Stimulated activated CD8-positive, alpha-beta memory T cell treated with anti-CD3 and anti-CD28 coated beads, Interleukin-12 subunit alpha, Interleukin-12 subunit beta, amount 100 ng/mL, for 1 hour (primary cell): ENCODE measurements around the gene ADCYAP1R1.

Experiments used
- DNase-seq: peaks from one replicate; pipeline ENCODE4 v3.0.0-alpha.2; 2020; ENCODE audit warnings: low read depth

The ADCYAP1R1 gene

GRCh38 chr7:31043051-31043471, 9.0 kb upstream of the ADCYAP1R1 start:
- no peak for DNase-seq

- no peak for DNase-seq
Observed at GRCh38 chr7:31044529-31044928, 7.6 kb upstream of the ADCYAP1R1 start.

- DNase-seq: no peak
Observed at GRCh38 chr7:31046723-31047122, 5.4 kb upstream of the ADCYAP1R1 start.

- no peak for DNase-seq
Observed at GRCh38 chr7:31047313-31048146, 4.6 kb upstream of the ADCYAP1R1 start.

DNA sequence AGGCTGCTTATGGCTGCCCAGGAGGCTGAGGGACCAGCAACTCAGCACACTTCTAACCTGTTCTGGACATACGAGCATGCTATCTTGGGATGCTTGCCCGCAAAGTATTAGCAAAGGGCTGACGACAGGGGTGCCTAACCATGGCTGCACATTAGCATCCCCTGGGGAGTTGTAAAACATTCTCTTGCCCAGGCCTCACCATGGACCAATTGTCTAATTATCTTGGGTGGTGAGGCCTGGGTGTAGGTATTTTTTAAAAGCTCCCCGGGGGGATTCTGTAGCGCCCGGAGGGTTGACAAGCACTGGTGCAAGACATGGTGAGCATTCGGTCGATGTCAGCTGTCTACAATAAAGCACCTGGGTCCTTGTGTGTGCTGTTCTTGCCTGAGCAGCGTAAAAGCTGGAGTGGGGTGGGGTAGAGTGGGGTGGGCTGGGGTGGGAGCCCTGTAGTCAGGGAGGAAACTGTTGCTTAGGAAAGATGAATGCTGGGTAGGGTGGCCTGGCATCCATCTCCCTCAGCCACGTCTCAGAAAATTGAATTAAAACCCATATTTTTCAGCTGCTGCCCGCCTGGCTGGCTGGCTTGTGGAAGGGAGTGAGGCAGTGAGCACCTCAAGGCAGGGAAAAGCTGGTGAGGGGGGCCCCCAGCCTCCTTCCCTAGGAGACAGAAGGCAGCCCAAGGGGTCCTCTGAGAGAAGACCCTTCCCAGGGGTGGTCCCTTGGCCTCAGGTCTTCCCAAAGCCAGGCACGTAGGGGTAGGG, 2.9 kb upstream of the ADCYAP1R1 start:
- DNase-seq: no peak

DNA sequence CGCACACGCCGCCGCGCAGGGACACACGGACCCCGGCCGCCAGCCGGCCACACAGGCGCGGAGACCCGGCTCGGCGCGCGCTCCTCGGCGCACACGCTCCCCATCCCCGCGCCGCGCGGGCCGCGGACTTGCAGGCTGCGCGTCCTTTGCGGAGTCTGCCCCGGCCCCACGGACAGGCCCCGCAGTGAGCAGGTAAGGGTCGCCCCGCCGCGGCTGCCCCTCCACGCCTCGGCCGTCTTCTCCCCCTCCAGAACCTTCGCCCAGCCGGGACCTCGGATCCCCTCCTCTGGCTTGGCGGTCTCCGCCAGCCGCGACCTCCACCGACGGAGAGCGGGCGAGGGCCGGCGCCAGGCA, 356 bp downstream of the ADCYAP1R1 start:
- DNase-seq: no peak

DNA sequence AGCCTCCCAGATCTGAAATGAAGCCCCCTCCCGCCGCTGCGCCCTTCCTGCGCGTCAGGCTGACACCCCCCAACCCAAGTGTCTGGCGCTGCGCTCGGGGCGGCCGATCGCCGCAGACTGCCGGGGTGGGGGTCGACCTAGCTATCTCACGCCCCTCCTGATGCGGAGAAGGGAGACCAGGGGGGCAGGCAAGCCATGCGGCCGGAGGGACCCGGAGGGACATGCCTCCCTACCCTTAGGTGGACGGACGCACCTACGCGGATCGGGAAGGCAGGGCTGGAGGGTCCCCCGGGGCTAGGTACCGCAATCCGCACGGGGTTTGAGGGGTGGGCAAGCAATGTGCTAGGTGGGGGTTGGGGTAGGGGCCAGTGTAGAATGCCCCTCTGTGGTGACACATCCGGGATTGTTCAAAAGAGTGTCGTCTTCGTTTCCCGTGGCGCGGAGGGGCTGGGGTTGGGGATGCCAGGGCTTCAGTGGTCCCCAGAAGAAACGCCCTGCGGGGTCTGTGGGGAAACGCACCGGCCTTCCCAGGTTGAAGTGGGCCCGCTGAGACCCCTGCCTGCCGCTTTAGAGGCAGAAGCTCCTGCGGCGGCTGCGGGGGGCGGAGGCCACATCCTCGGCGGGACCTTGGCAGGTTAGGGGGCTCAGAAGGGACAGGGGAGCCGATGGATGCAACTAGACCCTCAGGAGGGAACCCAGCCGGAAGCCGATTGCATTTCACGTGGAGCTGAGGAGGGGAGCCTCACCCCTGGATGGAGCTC, 913 bp downstream of the ADCYAP1R1 start:
- DNase-seq: no peak

DNA sequence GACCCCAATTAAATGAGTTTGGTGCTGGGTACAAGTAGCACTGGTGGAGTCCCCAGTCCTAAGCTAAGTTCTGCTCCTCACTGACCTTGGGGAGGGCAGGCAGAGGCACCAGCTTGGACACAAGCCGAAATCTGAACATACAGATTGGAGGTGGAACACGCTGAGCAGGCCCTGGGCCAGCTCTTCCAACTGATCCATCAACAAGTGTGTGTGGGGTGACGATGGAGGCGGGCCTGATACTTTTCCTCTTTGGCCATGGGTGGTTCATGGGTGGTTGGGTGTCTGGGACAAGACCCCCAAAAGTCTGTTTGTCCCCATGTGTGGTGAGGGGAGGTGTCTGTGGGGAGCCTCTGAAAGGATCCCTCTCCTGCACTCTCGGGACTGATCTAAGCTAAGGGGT, 1.9 kb downstream of the ADCYAP1R1 start:
- no peak for DNase-seq

DNA sequence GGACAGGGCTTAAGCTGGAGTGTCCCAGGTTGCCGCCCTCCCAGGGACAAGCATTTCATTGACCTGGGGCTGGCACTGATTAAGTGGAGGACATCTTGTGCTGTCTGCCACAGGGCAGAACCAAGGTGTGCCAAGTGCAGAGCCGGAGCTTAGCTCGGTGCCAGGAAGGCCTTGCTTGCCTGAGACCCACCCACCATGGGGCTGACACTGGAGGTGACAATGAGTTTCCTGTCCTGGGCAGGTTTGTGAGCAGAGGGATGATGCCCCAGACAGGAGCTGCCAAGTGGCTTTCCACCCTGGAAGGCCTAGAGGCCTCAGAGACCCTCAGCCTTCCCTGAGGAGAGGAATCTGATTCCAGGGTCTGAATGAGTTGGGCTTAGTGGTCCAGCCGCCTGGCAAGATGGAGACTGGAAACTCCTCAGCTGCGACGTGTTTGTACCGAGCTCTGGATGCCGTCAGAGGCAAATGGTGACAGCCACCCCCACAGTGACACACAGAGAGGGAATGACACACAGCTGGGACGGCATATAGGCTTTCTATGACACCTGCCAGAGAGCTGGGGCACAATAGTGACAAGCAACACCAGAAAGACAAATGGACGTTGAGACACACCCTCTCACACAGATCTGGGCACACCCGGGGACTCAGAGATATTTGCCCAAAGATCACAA, 2.6 kb downstream of the ADCYAP1R1 start:
- no peak for DNase-seq

DNA sequence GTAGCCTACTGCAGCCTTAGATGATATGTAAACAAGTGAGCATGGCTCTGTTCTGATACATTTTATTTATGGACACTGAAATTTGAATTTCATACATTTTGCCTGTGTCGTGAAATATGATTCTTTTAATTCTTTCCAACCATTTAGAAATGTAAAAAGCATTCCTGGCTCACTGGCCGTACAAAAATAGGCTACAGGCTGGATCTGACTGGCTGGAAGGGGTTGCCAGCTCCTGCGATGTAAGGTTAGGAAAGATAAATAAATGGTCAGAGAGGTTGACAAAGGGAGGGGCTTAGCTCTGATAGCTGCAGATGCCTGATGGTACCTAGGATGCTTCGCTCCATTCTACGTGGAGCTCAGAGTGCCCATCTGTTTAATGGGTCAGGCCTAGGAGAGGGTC, 3.4 kb downstream of the ADCYAP1R1 start:
- DNase-seq: no peak

- no peak for DNase-seq
Observed at GRCh38 chr7:31056775-31057346, 4.8 kb downstream of the ADCYAP1R1 start.

- DNase-seq: no peak
Observed at GRCh38 chr7:31058122-31058521, 6.0 kb downstream of the ADCYAP1R1 start.

GRCh38 chr7:31058688-31059087, 6.6 kb downstream of the ADCYAP1R1 start:
- DNase-seq: no peak

DNA sequence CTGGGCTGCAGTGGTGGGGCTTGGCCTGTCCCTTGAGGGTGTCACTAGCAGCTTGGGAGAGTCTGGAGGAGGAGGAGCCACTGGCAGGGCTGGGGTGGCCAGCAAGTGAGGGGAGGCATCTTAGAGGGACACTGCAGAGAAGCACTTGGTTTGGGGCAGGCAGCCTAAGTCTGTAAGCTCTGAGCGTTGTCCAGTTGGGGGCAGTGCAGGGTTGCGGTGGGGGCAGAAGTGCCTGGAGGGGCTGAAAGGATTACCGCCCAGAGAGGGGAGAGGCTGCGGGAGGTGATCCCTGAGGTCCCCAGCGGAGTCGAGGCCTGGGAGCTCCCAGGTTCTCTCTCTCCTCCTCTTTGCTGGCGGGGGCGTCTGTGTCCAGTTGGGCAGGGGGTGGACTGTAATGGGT, 7.4 kb downstream of the ADCYAP1R1 start:
- no peak for DNase-seq

DNA sequence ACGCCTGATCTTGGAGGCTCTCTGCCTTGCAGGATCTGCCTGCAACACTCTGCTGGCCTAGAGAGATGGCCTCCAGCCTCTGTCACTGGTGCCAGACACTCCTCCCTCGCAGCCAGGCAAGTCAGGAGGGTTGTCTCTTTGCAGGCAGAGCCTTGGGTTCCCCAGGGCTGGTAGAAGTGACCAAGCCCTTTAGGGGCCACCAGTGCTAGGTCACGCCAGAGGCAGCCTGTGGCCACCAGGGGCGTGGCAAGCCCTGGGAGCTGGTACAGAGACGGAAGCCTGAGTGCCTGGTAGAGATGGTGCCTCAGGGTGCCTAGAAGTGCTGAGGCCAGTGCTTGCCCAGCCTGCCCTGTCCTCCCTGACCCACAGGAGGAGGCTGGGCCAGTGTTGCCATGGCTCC, 9.1 kb downstream of the ADCYAP1R1 start:
- DNase-seq: no peak

- DNase-seq: no peak
Observed at GRCh38 chr7:31062746-31063435, 10.8 kb downstream of the ADCYAP1R1 start.

GRCh38 chr7:31065021-31065593, 13.0 kb downstream of the ADCYAP1R1 start:
- DNase-seq: no peak

GRCh38 chr7:31065840-31066239, 13.7 kb downstream of the ADCYAP1R1 start:
- DNase-seq: no peak

DNA sequence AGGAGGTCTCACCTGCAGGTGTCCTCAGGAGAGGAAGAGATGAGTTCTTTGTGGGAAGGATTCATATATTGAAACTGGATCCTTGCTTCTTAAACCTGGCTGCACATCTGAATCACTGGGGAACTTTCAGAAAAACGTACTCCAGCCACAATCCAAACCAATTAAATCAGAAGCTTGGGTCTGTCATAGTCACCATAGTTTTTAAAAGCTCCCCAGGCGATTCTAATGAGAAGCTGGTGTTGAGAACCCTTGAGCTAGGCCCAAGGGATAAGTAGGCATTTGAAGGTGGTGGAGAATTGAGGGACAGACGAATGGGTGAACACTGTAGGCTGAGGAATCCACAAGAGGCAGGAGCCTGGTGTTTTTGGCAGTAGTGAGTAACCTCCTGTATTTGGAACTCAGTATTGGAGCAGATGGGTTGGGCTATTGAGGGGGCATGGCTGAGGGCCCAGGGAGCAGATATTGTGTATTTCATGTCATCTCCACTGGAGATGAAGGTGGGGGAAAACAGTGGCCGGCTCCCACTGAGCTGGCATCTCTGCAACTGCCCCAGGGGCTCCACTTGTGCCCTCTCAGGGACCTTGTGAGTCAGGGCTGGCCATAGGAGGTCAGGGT, 14.5 kb downstream of the ADCYAP1R1 start:
- no peak for DNase-seq

DNA sequence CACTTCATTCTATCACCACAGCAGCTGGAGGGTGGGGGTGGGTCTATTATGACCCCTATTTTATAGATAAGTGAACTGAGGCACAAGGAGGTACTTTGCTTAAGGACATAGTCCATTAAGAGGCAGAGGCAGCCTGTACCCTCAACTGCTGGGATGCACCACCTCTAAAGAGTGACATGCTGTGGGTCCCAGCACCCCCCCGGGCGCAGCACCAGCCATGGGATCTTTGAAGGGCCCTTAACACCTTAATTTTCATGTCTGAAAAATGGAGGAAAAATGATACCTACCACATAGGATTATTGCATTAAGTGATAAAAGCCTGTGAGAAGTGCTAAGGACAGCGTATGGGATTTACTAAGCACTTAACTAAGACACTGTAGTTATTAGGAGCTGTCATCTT, 15.4 kb downstream of the ADCYAP1R1 start:
- no peak for DNase-seq
